Heart right ventricle (tissue), 16 donors: Measurements from ENCODE around the gene GNPTG. TPM values are rescaled to one million over a fixed set of nuclear protein-coding genes. Genes with fewer than 3 reads are reported as not detected.

Source experiments
- ATAC-seq, 8 donors: fragments of 200-7000 bp; cut with Tn5 transposase; one replicate each; pipeline ENCODE4 v1.9.1; 2020; ENCODE audit warnings: mild to moderate bottlenecking in 8 of 8, moderate library complexity in 8 of 8, moderate number of reproducible peaks in 1 of 8
- DNase-seq, 2 donors: peaks; one replicate each; pipeline ENCODE4 v3.0.0-alpha.2; 2020
- H3K27ac ChIP-seq, 10 donors: fragments of 200-600 bp; sonication (generic) in 2 of 10; one replicate each; pipeline versions ENCODE4 v1.5.0 to v1.8.0; 2020 to 2022; ENCODE audit warnings: mild to moderate bottlenecking in 3 of 10
- H3K27me3 ChIP-seq, 7 donors: fragments of 200-600 bp; one replicate each; pipeline ENCODE4 v1.8.0; 2021 to 2022; ENCODE audit warnings: mild to moderate bottlenecking in 2 of 7
- H3K36me3 ChIP-seq, 9 donors: fragments of 200-600 bp; sonication (generic) in 1 of 9; one replicate each; pipeline versions ENCODE4 v1.5.0 to v1.8.0; 2020 to 2022; ENCODE audit warnings: mild to moderate bottlenecking in 2 of 9
- H3K4me1 ChIP-seq, 9 donors: fragments of 200-600 bp; sonication (generic) in 1 of 9; one replicate each; pipeline versions ENCODE4 v1.5.0 to v1.8.0; 2020 to 2022; ENCODE audit warnings: mild to moderate bottlenecking in 4 of 9
- H3K4me3 ChIP-seq, 10 donors: fragments of 200-600 bp; sonication (generic) in 2 of 10; one replicate each; pipeline versions ENCODE4 v1.5.0 to v1.8.0; 2020 to 2022; ENCODE audit warnings: mild to moderate bottlenecking in 7 of 10, moderate library complexity in 2 of 10
- H3K9me3 ChIP-seq, 11 donors: fragments of 200-600 bp in 10 of 11; sonication (generic) in 2 of 11; one replicate each; pipeline versions ENCODE4 v1.5.0 to v1.8.0; 2013 to 2022; ENCODE audit warnings: mild to moderate bottlenecking in 2 of 11, control low read depth in 1 of 11, moderate library complexity in 1 of 11
- CTCF ChIP-seq, 9 donors: fragments of 200-600 bp; sonication (generic) in 2 of 9; IDR thresholded peaks; one replicate each; pipeline versions ENCODE4 v1.5.0 to v1.8.0; 2021 to 2022; ENCODE audit warnings: antibody characterized with exemption in 9 of 9, mild to moderate bottlenecking in 5 of 9, moderate library complexity in 1 of 9
- WGBS, 2 donors: extraction: QIAGEN DNeasy Blood & Tissue Kit; methylation state at CpG; one replicate each; pipeline ENCODE4 v1.1.7; 2013; ENCODE audit warnings: inconsistent platforms in 1 of 2; 5-methylcytosine and 5-hydroxymethylcytosine counted together
- intact Hi-C, 10 donors: fragments of 100-400 bp; cut with DNase I; formaldehyde crosslinking; loops; one replicate each; pipeline versions ENCODE4 v1.11.1 to v1.14.2; 2022
- polyA plus RNA-seq, 2 donors: library from polyadenylated mRNA; stranded (reverse); fragments of 200-250 nt; gene quantifications; one replicate each; pipeline ENCODE4 v1.2.3, GENCODE V29; 2013
- total RNA-seq, 10 donors: library from RNA; stranded (reverse); fragmentation: NEBNext Ultra II Directional in 3 of 10; extraction: Animal tissue kit (Norgen Biotek cat#: 25700) in 3 of 10; gene quantifications; one replicate each; pipeline versions ENCODE4 v1.2.1 to v1.2.4, GENCODE V29; 2021 to 2023
- donor health status: Arrhythmogenic right ventricular cardiomyopathy.
- donor health status: ischemic (EF 13 %, LVEDD 7.1; RV severe dilation, severe dysfunction).
- donor health status: healthy with polysubstance abuse.
- donor health status: DM: no; HTN: yes; CAD: no.
- donor health status: DM: no; HTN: no; CAD: no.
- donor health status: ischemic (EF 25% LVEDD 6.9; RV normal size, moderate dysfunction).
- donor health status: ischemic (EF 25% LVEDD 5.7; RV mildly dilated, moderate dysfunction).
- donor health status: healthy.
- donor health status: DM: yes; HTN: yes; CAD: no.
- donor health status: Ischemic cardiomyopathy.
- donor health status: ischemic (EF 35%, LVEDD 5.7; RV mildly dilated, moderate dysfunction).
- donor health status: nonischemic (EF 11% LVEDD 7.7; RV severe dilation, severe dysfunction).
- donor health status: DM: yes; HTN: yes; CAD: no.
- donor health status: PGD.
- donor health status: ischemic (EF 29% LVEDD 5.4; RV normal size, mild dysfunction).
- donor health status: nonischemic (EF 23%, LVEDD 6.1; RV moderate dilation, normal function).

The GNPTG gene
- total and polyA plus RNA-seq, 12 donors = 24.8 to 56.3 (median 31.8) TPM

GRCh38 chr16:1412847-1413246 lies 61.1 kb downstream of the GNPTG start:
- no peak overlapping the region for H3K4me3 ChIP-seq
- H3K27ac ChIP-seq = no peak overlapping the region
- intact Hi-C loops = loop anchor here in 2 of 10 donors (5.0 to 10.0 kb wide), 2 partner anchors 62 to 101 kb away; partner anchors contain the start of gene CLCN7 (in 1 of the 2)
- no peaks in the 10 kb centered on the region for H3K27me3 ChIP-seq
- peaks cover 0 to 40% (median 21%) of the 10 kb centered on the region in 9 donors for H3K4me1 ChIP-seq
- TF ChIP-seq CTCF (IDR thresholded peaks at IDR 0.05) = no peak
- DNase-seq (no peak), ATAC-seq (no peak)
- WGBS, 2 donors = 85 to 87% methylated on average over 2 of the region's 2 CpGs
- peaks cover 0 to 37% (median 3%) of the 10 kb centered on the region in 9 donors for H3K36me3 ChIP-seq
- no peaks in the 10 kb centered on the region for H3K9me3 ChIP-seq

Other genes starting within 250 kb of the GNPTG start
- 1 to 10 TPM; 1.7 to 6.0 (median 2.2) TPM for gene CACNA1H, start 198.8 kb upstream of the GNPTG start, total RNA-seq
- gene CACNA1H, start 198.8 kb upstream of the GNPTG start, polyA plus RNA-seq = 1 to 10 TPM; 7.1 to 8.7 TPM
- gene TPSG1, start 126.7 kb upstream of the GNPTG start, total RNA-seq = under 1 TPM in 1 of 10 donors, not detected in 9; 0.37 TPM
- gene TPSG1, start 126.7 kb upstream of the GNPTG start, polyA plus RNA-seq = under 1 TPM in 1 of 2 donors, not detected in 1; 0.06 TPM
- 1 to 10 TPM in 7 of 10 donors, under 1 TPM in 3; 0.33 to 5.2 (median 1.8) TPM for gene TPSB2, start 121.7 kb upstream of the GNPTG start, total RNA-seq
- gene TPSB2, start 121.7 kb upstream of the GNPTG start, polyA plus RNA-seq = 1 to 10 TPM; 1.7 to 6.4 TPM
- gene TPSAB1, start 111.2 kb upstream of the GNPTG start, total RNA-seq = 10 to 100 TPM in 1 of 10 donors, 1 to 10 TPM in 7, under 1 TPM in 2; 0.53 to 11.4 (median 2.2) TPM
- 1 to 10 TPM; 1.5 to 5.8 TPM for gene TPSAB1, start 111.2 kb upstream of the GNPTG start, polyA plus RNA-seq
- gene TPSD1, start 95.9 kb upstream of the GNPTG start, total RNA-seq = under 1 TPM in 3 of 10 donors, not detected in 7; 0.28 to 0.44 (median 0.33) TPM
- under 1 TPM; 0.12 to 0.51 TPM for gene TPSD1, start 95.9 kb upstream of the GNPTG start, polyA plus RNA-seq
- gene UBE2I, start 42.3 kb upstream of the GNPTG start, total RNA-seq = 10 to 100 TPM; 70.6 to 99.8 (median 84.6) TPM
- gene UBE2I, start 42.3 kb upstream of the GNPTG start, polyA plus RNA-seq = 10 to 100 TPM; 63.1 to 76.4 TPM
- gene BAIAP3, start 18.3 kb upstream of the GNPTG start, total RNA-seq = 1 to 10 TPM in 9 of 10 donors, under 1 TPM in 1; 0.37 to 3.8 (median 2.0) TPM
- gene BAIAP3, start 18.3 kb upstream of the GNPTG start, polyA plus RNA-seq = 1 to 10 TPM; 1.4 to 6.8 TPM
- gene TSR3, start 53 bp upstream of the GNPTG start, total RNA-seq = 10 to 100 TPM; 41.5 to 63.6 (median 56.0) TPM
- gene TSR3, start 53 bp upstream of the GNPTG start, polyA plus RNA-seq = 10 to 100 TPM; 43.7 to 83.4 TPM
- gene UNKL, start 62.8 kb downstream of the GNPTG start, total RNA-seq = 10 to 100 TPM in 7 of 10 donors, 1 to 10 TPM in 3; 6.8 to 20.4 (median 11.4) TPM
- gene UNKL, start 62.8 kb downstream of the GNPTG start, polyA plus RNA-seq = 10 to 100 TPM in 1 of 2 donors, 1 to 10 TPM in 1; 3.3 to 11.6 TPM
- 10 to 100 TPM in 9 of 10 donors, 1 to 10 TPM in 1; 7.8 to 14.9 (median 12.5) TPM for gene UQCC4, start 68.8 kb downstream of the GNPTG start, total RNA-seq
- gene UQCC4, start 68.8 kb downstream of the GNPTG start, polyA plus RNA-seq = 10 to 100 TPM in 1 of 2 donors, 1 to 10 TPM in 1; 9.0 to 30.5 TPM
- under 1 TPM in 4 of 10 donors, not detected in 6; 0.32 to 0.61 (median 0.47) TPM for gene PERCC1, start 79.1 kb downstream of the GNPTG start, total RNA-seq
- gene PERCC1, start 79.1 kb downstream of the GNPTG start, polyA plus RNA-seq = under 1 TPM; 0.04 to 0.59 TPM
- gene CCDC154, start 92.6 kb downstream of the GNPTG start, total RNA-seq = 1 to 10 TPM in 4 of 10 donors, under 1 TPM in 6; 0.17 to 2.7 (median 0.75) TPM
- 1 to 10 TPM in 1 of 2 donors, under 1 TPM in 1; 0.49 to 5.9 TPM for gene CCDC154, start 92.6 kb downstream of the GNPTG start, polyA plus RNA-seq
- 10 to 100 TPM; 29.9 to 60.1 (median 35.1) TPM for gene CLCN7, start 123.1 kb downstream of the GNPTG start, total RNA-seq
- 10 to 100 TPM; 29.5 to 60.6 TPM for gene CLCN7, start 123.1 kb downstream of the GNPTG start, polyA plus RNA-seq
- not detected for gene PTX4, start 137.0 kb downstream of the GNPTG start, total RNA-seq
- gene PTX4, start 137.0 kb downstream of the GNPTG start, polyA plus RNA-seq = not detected
- gene TELO2, start 141.4 kb downstream of the GNPTG start, total RNA-seq = 10 to 100 TPM; 14.5 to 22.0 (median 19.7) TPM
- gene TELO2, start 141.4 kb downstream of the GNPTG start, polyA plus RNA-seq = 10 to 100 TPM; 27.4 to 50.5 TPM
- gene TMEM204, start 181.7 kb downstream of the GNPTG start, total RNA-seq = 10 to 100 TPM; 10.7 to 24.4 (median 18.1) TPM
- 10 to 100 TPM; 37.5 to 49.9 TPM for gene TMEM204, start 181.7 kb downstream of the GNPTG start, polyA plus RNA-seq